HG03135 (cell line): ENCODE results near the gene H2BK1.

ENCODE experiments used
- ATAC-seq: cut with Tn5 transposase; IDR thresholded peaks from one replicate; pipeline ENCODE4 v1.9.1; 2021; ENCODE audit warnings: mild to moderate bottlenecking, moderate library complexity; ENCODE audit not compliant: unreplicated experiment

The H2BK1 gene

DNA sequence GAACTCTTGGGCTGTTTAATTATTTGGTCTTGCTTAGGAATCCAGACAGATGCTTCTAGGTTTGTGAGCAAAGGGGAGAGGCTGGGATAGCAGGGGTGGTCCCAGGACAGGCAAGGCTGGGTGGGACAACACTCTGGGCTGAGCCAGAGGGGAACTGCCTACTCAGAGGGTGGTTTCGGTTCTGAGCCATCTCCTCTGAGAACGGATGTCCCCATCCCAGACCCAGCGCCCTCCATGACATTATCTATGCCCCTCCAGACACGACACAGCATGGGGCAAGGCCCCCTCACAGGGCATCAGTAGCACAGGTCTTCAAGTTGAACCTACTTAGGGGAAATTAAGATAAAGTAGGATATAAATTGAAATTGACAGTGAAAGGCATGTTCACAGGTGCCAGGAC lies 30.3 kb downstream of the H2BK1 start:
- ATAC-seq: no peak

DNA sequence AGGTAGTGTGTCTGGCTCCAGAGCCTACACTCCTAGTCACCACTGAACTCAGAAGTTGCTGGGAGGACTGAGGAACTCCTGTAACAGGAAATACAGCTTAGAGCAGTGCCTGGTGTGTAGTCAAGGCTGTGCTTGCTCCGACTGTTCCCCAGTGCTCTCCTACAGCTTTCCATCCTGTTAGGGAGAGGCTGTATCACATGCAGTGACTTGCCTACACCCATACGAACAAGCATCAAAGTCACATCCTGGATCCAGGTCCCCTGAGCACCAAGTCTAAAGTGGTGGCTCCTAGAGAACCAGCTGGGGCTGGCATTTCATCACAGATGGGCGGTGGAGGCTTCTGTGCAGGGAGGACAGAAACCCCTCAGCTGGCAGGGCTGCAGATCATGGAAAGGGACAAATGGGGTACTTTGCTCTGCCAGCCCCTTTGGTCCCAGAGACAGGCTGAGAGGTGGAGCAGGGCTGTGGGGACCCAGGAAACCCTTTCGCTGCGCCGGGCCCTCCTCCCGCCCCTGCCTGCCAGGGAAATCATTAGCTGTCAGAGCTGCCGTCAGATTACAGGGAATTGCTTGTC lies 30.9 kb downstream of the H2BK1 start:
- ATAC-seq: no peak

DNA sequence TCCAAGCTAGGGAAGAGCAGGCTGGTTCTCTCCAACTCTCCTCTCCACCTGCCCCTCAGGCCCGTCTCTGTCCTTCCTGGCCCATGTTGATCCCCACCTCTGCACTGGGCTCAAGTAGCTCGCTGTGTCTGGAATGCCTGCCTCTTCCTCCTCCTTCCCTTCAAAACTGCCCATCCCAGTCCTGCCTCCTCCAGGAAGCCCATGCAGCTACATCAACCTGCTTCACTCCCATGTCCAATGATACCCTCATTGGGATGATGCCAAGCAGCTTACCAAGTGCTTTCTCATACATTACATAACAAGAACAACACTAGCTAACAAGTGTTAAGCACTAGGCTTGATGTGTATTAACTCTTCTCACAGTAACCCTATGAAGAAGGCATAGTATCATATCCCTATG lies 31.5 kb downstream of the H2BK1 start:
- ATAC-seq: no peak

DNA sequence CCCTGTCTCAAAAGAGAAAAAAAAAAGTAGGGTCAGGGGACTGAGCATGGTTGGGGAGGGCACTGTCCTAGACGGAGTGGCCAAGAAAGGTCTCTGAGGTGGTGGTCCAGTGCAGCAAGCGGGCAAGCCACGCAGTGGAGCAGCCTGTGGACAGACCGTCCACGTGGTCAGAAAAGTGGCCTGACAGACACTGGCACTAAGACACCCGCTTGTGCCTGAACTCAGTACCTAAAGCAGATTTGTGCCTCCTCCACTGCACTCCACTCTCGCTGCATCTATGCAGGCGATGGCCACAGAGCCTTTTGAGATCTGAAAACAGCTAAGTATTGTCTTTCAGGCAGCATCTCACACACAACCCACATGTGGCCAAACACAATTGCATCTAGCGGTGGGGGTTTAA lies 32.1 kb downstream of the H2BK1 start:
- no peak for ATAC-seq

DNA sequence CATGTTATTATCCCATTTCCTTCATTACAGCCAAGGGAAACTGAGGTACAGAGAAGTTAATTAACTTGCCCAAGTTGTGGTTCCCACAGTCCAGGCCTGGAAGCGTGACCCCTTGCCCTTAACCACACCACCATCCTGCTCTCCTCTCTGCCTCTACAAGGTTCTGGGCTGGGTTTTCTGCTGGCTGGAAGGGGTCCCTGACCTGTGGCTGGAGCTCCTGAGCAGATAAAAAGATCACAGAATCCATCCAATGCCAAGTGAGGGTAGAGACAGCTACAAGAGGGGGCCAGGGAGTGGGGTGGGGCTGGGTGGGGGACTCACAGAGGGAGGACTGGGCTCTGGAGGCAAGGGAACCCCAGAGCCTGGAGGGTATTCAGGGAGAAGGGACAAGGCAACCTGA lies 33.0 kb downstream of the H2BK1 start:
- ATAC-seq: no peak

DNA sequence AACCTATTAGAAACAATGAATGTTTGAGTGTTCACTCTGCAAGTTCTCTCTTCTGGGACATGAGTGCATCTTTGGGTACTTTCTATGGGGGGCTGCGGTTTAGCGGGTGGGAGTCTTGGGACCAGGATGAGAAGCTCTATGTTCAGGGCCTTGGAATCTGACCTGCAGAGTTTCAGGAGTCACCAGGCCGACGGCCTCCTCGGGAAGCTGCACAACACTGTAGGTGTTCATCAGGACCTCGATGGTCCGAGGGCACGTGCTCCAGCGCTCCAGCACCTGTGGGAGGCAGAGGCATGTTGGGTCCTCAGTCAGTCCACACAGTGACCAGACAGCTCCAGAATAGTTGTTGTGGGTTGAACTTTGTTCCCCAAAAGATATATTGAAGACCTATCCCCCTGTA lies 33.9 kb downstream of the H2BK1 start:
- no peak for ATAC-seq

DNA sequence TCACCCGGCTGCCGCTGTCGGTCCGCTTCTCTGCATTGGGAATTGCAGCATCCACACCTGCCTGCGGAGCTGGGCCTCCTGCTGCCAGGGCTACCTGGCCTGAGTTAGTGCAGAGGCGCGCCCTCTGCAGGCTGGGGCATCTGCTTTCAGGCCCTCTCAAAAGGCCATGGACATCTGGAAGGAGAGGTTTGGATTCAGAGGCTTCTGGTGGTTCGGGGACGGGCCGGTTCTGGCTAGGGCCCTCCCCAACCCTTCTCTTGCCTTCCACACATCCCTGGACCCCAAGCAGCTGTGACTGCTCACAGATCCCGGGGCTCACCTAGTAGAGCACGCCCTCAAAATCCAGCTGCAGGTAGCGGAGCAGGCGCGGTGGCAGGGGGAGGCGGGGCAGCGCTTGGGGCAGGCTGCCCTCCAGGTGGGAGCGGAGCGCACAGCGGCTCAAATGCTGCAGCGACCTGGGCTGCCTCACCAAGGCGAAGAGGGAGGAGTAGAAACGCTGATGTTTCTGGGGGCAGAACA lies 34.4 kb downstream of the H2BK1 start:
- no peak for ATAC-seq

DNA sequence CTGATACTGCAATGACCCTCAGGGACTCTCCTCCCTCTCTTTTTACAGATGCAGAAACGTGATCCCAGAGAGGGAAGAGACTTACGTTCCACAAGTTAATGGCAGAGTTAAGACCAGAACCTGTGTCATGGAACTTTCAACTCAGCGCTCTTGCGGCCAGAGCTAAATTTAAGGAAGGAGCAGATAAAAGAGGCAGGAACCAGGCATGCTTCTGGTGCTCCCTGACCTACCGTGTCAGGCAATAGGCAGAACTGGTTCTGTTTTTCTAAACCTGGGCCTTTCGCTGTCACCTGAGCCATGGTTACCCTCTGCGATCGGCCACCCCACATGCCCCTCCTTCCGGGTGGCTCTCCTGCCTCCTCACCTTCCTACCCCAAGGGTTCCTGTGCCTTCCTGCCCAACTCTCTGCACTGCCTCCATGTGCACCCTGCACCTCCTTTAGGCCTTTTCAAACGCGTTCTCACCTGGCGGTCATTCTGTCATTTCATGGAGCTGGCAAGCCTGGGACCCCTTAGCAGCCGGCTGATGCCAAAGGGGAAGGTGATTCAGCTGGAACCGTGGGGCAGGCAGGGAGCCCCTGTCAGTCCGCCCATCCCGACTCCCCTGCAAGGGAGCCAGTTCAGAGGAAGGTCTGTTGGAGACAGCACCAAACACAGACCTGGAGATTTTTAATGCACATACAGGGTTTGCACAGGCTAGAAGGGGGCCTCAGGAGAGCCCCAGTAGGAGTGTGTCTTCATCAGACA lies 35.1 kb downstream of the H2BK1 start:
- ATAC-seq: no peak

DNA sequence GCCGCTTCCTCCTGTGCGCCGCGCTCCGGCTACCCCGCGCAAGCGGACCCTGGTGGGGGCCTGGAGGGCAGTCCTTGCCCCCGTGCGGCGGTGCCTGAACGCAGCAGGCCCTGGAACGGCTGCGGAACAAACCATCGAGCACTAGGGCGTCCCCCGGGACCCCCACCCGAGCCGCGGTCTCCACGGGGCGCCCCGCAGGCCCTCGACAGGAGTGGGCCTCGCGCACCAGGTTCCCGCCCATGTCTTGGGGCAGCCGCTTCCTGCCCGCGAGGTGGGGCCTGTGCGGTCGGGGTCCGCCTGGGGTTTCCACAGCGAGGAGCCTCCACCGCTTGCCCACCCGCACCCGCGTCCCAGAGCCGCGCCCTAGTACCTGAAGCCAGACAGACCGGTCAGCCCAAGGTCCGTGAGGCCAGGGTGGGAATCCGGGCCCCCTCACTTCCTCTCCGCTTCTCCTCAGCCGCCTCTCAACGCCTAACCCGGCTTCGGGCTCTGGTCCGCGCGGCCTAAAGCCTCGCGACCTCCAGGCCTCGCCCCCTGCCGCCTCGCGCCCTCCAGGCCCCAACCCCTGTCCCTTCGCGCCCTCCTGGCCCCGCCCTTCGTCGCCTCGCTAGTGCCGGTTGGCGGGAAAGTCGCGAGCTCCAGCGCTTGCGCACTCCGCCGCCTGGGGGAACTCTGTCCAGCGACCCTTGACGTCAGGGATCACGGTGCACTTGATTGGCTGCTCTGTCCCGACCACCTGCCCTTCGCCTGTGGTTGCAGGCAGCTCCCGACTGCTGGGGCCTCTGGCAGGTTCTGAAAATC lies 35.8 kb downstream of the H2BK1 start:
- ATAC-seq: no peak

DNA sequence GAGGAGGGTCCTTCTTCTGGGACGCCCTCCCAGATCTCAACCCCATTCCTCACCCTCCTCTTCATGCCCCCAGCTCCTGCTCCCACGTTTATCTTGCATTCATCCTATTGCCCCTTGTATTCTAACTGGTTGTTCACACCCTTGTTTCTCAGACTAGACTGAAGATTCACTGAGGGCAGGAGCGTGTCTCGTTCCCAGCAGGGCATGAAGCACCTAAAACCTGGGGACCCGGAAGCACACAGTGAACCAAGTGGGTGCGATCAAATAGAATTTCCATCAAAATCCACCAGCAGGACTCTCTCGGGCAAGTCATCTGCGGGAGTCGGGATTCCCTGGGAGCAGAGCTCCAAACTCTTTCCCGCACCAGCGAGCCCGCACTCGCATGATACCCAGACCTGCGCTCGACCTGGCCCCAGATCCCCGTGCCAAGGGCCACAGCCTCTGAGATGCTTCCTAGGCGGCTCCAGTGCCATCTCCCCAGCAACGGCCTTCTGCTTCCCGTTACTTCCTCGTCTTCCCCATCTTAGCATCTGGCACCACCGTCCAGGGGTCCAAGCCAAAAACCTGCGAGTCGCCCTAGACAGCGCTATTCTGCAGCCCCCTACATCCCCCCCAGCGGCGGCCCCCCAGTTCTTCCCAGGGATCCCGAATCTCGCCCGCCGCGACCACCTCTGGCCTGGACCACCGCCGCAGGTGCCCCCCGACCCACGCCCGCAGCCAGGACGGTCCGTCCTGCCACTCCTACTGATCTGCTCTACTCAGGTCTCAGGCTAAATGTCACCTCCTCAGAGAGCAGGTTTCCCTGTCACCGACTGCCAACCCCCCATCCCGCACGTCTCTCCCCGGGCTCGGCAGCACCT lies 36.7 kb downstream of the H2BK1 start:
- no peak for ATAC-seq

DNA sequence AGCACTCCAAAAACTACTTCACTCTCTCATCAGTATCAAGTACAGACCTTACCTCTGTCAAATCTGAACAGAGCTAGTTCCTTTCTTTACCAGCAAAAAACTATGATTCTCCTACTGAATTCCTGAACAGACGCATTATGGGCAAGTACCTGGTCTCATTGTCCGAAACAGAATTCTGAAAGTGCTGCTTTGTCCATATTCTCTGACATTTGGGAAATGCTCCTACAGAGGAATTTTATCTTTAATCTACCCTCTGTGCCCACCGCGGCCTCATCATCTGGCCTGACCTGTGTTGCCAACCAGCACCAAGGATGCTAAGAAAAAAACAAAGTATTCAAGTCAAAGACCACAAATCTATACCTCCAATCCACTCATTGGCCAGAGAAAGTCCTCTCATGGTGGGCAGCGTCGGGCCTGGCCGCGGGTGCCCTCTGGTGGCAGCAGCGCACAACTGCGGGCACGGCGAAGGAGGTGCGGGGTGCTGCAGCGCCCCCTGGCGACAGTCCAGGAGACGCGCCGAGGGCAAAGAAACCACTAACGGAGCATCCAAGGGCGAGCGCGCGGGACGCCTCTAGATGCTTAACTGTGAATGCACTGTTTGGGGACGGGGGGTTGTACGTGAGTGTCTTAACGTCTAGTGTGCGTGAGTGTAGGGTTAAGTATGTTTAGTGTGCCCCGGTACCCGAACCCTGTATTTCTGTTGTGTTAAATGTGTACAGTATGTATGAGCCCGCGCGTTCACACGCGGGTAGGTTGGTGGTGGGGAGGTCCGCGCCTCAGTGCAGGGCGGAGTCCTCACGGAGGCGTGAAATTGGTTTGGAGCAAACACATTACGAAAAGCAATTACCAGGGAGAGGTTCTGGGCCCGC lies 37.8 kb downstream of the H2BK1 start:
- ATAC-seq: peak; percentile 62

DNA sequence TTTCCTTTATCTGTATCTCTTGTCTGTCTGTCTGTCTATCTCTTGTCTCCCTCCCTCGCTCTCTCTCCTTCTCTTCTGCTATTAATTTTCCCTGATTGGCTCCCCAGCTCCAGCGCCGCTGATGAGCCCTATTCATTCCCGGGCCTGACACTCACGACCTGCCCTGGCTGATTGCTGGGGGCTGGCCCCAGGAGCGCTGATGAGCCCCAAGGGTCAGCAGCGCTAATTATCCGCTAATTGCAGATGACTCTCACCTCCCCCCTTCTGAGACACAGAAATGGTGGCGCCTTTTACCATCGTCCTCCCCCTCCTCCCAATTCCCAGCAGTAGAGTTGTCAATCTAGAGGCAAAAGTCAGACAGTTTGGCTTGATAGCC lies 41.5 kb downstream of the H2BK1 start:
- ATAC-seq: no peak

DNA sequence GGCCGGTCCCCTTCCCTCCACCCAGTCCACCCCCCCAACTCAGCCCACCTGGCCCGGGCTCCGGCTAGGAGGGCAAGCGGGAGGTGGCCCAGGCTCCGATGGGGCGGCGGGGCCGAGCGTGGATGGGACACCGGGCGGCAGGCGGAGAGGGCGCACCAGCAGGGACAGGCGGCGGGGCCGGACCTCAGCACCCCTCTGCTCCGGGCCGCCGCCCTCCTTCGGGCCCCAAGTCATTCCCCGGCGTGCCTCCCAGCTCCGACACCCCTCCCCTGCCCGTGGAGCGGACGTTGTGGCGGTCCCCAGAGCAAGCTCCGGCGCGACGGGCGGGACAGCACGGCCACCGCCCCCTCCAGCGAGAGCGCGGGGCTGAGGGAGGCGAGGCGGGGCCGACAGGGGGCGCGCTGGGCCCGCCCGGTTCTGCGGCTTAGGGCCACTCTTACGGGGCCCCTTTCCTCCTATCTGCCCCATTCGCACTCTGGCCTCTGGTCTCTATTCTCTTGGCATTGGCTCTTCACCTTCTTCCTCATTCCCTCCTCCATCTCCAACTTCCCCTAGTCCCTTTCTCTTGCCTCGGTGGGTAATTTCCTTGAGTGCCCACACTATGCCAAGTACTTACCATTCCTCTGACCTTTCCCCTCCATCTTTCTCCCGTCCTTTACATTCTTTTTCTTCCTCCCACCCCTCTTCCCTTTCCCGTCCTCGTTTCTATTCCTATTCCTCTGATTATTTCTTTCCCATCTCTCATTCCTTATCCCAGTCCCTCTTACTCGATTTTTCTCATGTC lies 42.1 kb downstream of the H2BK1 start:
- ATAC-seq: peak; percentile 56

DNA sequence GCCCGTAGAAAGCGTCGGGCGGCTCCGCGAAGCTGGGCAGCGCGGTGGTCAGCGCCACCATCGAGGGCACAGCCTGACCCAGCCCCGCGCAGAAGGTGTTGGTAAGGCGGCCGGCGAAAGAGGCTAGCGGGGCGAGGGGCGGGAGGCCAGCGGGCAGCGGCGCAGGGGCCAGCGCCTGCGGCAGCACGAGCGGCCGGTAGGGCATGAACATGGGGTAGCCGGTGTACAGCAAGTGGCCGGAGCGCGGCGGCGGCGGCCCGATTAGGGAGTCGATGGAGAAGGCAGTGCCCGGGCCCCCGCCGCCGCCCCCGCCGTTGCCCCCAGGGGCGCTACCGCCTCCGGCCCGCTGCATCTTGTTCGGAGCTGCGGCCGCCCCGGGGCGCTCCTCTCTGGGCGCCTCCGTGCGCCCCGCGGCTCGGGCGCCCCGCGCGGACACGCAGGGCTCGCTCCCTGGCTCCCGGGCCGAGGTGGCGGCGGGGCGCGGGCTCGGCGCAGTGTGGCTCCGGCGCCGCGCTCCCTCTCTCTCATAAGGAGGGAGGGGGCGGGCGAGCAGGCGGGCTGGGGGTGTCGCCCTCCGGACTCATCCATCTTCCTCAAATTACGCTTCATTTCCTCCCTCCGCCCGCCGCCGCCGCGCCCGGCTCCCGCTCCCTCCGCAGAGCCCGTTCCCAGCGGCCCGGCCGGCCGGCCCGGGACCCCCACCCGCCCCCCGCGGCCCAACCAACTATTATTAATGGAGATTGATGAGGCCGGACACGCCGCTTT lies 42.9 kb downstream of the H2BK1 start, which contains the start of gene GBX1:
TSS of gene GBX1 (minus strand) at position 498 of the 765 bp plus-strand sequence. CDS start at position 352, 146 bp downstream.
- ATAC-seq: no peak

DNA sequence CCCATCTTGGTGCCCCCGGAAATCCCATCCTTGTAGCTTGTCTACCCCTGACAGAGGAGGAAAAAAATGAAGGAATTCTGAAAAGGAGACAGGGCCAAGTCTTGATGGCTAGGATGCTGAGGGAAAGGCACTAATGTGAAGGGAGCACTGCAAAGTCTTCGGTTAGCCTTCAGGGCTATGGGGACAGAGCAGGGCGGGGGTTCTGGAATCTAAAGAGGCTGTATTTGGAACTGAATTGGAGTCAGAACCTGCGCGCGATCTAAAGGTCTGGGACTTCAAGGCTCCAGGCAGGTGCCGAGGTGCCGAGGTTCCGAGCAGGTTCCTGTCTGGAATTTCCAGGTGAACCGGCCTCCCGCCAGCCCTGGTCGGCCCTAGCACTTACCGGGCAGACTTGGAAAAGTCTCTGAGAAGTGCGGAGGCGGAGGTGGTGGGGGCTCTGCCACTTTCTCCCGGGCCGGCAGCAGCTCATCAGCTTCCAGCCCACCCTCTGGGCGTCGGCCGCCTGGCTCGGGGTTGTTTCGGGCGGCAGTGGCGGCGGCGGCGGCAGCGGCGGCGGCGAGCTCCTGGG lies 43.6 kb downstream of the H2BK1 start:
- no peak for ATAC-seq

DNA sequence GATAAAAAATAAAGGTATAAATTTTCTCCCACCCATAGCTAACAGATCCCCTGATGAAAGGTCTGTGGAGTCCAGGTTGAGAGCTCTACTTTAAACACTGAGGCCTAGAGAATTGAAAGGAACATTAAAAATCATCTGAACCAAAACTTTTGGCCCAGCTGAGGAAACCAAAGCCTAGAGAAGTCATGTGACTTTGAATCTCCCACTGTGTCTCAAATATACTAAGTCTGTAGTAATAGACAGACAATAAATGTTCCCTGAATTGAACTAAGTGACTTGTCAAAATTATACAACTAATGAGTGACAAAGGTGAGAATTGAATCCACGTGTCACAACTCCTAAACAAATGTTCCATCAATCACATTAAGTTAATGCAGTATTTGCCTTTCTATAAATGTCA lies 48.5 kb downstream of the H2BK1 start:
- no peak for ATAC-seq
